SKM-1 treated with dmso at 0.1 percent for 144 hours (cell line): ENCODE measurements around the gene SEC16B.

Experiments
- DNase-seq: peaks from one replicate; lab custom pipeline; 2025; ENCODE audit not compliant: unreplicated experiment; lab: John Stamatoyannopoulos, UW

Gene SEC16B

DNA sequence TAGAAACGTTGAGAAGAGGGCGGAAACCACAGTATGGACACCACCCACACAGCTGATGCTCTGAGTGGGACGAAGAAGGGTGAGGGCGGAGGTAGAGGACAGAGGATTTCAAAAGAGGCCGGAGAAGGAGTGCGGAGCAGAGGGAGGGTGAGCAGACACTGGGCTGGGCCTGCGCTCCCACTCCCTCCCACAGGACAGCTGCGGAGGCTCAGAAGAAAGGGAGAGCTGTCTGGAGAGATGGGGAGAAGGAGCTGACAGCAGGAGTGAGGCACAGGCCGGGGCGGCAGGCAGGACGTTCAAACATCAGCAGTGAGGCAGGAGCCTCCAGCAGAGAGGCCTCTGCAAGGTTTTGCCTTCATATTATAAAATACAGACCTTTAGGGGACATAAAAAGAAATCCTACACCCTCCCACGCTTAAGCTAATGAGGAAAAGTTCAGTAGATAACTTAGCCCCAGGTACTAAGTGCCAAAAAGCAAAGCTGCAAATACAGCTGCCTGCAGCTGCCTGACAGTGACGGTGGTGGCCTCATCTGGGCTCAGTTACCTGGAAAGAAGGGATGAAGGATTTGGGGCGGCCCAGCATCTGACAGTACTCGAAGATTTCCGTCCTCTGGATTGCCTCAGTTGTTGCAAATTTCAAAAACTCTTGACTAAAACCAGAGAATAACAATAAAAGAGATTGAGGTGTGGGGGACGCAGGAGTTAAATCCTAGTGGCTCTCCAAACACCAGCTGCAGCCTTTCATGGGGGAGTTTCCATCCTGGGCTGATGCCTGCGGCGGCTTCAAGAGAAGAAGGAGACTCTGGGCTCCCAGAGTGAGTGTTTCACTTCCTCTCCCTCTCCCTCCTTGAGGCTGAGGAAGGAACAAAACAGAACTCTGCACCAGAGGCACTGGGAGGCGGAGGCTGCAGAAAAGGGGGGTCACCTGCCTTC is 25.6 kb downstream of the SEC16B start:
- DNase-seq: no peak

- DNase-seq: no peak
Observed at GRCh38 chr1:177941976-177942375, 27.9 kb downstream of the SEC16B start.

- no peak for DNase-seq
Observed at GRCh38 chr1:177940682-177941081, 29.2 kb downstream of the SEC16B start.

- no peak for DNase-seq
Observed at GRCh38 chr1:177937931-177938330, 31.9 kb downstream of the SEC16B start.

- no peak for DNase-seq
Observed at GRCh38 chr1:177937174-177937770, 32.6 kb downstream of the SEC16B start.

- DNase-seq: no peak
Observed at GRCh38 chr1:177935638-177936415, 34.0 kb downstream of the SEC16B start.

GRCh38 chr1:177934927-177935326 is 34.9 kb downstream of the SEC16B start:
- no peak for DNase-seq

DNA sequence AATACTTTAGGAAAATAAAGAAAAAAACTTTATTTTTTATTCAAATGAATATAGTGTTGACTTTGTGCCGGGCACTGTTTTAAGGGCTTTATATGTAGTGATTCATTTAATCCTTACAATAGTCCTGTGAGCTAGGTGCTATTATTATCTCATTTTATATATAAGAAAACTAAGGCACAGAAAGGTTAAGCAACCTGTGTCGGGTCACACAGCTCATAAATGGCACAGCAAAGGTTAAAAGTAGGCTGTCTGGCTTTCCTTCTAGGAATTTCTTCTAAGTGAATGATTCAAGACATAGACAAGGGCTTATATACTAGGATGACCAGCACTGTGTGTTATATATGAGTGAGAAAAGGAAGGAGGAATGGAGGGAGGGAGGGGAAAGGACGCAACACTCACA is 35.4 kb downstream of the SEC16B start:
- no peak for DNase-seq

DNA sequence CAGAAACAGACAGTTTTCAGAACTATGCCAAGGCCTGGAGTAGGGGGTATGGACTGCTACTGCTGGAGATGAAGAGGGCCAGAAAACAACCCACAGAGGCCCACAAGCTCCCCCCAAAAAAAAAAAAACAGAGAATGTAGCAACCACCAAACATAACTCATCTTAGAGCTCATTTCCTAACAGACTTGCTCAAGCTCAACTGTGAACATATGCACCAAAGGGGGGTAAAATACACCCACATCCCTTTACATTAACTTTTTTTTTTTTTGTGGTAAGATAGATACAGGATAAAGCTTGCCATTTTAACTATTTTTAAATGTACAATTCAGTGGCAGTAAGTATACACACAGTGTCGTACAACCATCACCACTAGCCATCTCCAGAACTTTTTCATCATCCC is 36.0 kb downstream of the SEC16B start:
- peak; percentile 30 for DNase-seq

GRCh38 chr1:177932123-177932522 is 37.7 kb downstream of the SEC16B start:
- no peak for DNase-seq

- DNase-seq: no peak
Observed at GRCh38 chr1:177928952-177929351, 40.9 kb downstream of the SEC16B start.

DNA sequence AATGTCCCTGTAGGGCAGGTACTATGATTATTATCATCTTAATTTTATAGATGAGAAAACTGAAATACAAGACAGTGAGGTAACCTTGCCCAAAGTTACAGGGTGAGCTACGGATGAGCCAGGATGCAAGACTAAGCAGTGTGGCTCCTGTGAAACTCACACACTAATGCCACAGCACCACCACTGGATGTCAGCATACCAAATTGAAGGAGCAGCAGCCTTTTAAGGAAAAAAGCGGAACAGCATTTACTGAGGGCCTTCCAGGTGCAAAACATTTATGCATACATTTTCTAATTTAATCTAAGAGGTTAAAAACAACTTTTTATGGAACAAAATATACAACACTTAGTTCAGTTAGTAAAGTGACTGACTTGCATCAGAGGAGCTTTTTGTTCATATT is 41.7 kb downstream of the SEC16B start:
- no peak for DNase-seq

GRCh38 chr1:177927021-177927596 is 42.7 kb downstream of the SEC16B start:
- DNase-seq: no peak

DNA sequence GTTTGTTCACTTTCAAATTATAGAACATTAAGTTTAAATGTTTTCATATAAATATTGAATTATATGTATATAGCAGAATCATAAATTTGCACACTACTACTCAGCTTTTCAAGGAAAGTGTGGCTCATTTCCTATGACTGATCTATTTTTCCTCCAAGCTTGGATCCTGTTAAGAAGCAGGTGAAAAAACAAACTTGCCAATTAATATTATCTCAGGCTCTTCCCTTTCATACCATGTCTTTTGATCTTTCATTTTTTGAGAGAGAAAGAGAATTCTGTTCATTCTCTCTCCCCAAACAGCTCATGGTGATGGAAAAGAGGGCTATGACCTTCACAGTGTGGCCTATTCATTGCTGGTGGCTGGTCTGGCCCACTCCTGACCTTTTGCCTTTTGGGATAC is 43.7 kb downstream of the SEC16B start:
- no peak for DNase-seq

- no peak for DNase-seq
Observed at GRCh38 chr1:177925006-177925405, 44.9 kb downstream of the SEC16B start.

GRCh38 chr1:177923441-177923840 is 46.4 kb downstream of the SEC16B start:
- no peak for DNase-seq

GRCh38 chr1:177922209-177922608 is 47.6 kb downstream of the SEC16B start:
- no peak for DNase-seq

DNA sequence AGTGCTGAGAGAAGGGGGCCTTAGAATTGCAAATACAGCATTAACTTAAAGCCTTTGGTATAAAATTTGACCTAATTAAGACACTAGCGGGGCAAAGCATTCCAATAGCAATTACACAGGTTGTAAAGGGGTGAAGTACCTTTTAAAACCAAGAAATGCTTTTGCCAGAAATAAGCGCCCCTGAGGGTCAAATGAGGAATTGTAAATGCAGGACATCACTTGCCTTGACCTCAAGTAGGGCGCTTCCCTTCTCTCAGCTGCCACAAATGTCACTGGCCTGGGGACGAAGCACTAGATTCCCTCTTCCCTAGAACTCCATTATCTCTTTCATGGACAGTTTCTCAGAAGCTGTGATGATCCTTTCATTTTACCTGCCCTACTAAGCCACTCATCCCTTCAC is 48.3 kb downstream of the SEC16B start:
- DNase-seq: no peak

GRCh38 chr1:177920091-177920490 is 49.8 kb downstream of the SEC16B start:
- DNase-seq: no peak

GRCh38 chr1:177915641-177916040 is 54.2 kb downstream of the SEC16B start:
- no peak for DNase-seq

- DNase-seq: no peak
Observed at GRCh38 chr1:177914603-177915002, 55.3 kb downstream of the SEC16B start.
